ENCODE results near the gene WDFY4. TPM values are rescaled to one million over a fixed set of nuclear protein-coding genes. Genes with fewer than 3 reads are reported as not detected.

Gene WDFY4
- total and polyA plus RNA-seq, 2 donors (not counting 3 experiments of a cell fraction or from before 2014, with no cell fraction given) = 10.1 to 10.2 TPM

- Histone ChIP-seq H4K20me1 (replicated peaks; ENCODE audit: control insufficient read depth, extremely low read depth, insufficient read depth, low read length) (no peaks in the 10 kb centered on the region), H3K27ac (ENCODE audit: insufficient read depth, low read depth, low read length) (no peak overlapping the region), H3K79me2 (ENCODE audit: control insufficient read depth, insufficient read depth, low read length) (no peaks in the 10 kb centered on the region), H3K27me3 (ENCODE audit: control insufficient read depth in 2 of 2, insufficient read depth in 2 of 2, low read length in 2 of 2) (peaks cover 0 to 7% of the 10 kb centered on the region in 2 experiments), H3K4me1 (ENCODE audit: control insufficient read depth, extremely low read depth, insufficient read depth, low read length) (peaks cover 20% of the 10 kb centered on the region), H2AFZ (ENCODE audit: low read depth, low read length) (no peak overlapping the region), H3K9me1 (replicated peaks; ENCODE audit: control insufficient read depth, extremely low read depth, insufficient read depth, low read length) (no peaks in the 10 kb centered on the region), H3K4me2 (ENCODE audit: insufficient read depth, low read length) (no peak overlapping the region), H3K9ac (replicated peaks; ENCODE audit: extremely low read depth, insufficient read depth, low read length) (no peak overlapping the region), H3K36me3 (ENCODE audit: control insufficient read depth in 2 of 2, extremely low read depth in 1 of 2, insufficient read depth in 2 of 2, low read length in 2 of 2) (no peaks in the 10 kb centered on the region), H3K9me3 (replicated peaks; ENCODE audit: control insufficient read depth, insufficient read depth, low read length) (no peaks in the 10 kb centered on the region), H3K4me3 (replicated peaks in 1 of 3; ENCODE audit: insufficient read depth in 1 of 3, low read depth in 1 of 3, low read length in 3 of 3) (no peak overlapping the region)
- FAIRE-seq (peak; percentile 87), DNase-seq (ENCODE audit: low read depth, low spot score) (peak; percentile 61)
- ChIA-PET POLR2A (no interaction called here), CTCF (interaction anchor here (0.6 to 6.2 kb wide), 61 partner anchors 11 to 1617 kb away, joined by 3 to 445 read pairs (median 4); partner anchors contain the start of genes ARHGAP22, ERCC6 and VSTM4)
- intact Hi-C loops (cut with micrococcal nuclease) (loop anchor here (1.0 to 2.0 kb wide), 4 partner anchors 322 to 854 kb away; no protein-coding TSS in a partner anchor), dilution Hi-C loops (cut with MboI; ENCODE audit: extremely low pct_ligation_motif_present, low sequenced_read_pairs) (no loop called here)
- no TSS peak for BruUV-seq (replicated peaks)
- TF ChIP-seq POLR2AphosphoS5 (IDR thresholded peaks at IDR 0.05; ENCODE audit: insufficient read depth, low read depth, low read length) (no peak), CTCF (IDR thresholded peaks at IDR 0.05; ENCODE audit: extremely low read depth in 1 of 2, insufficient read depth in 1 of 2, low read depth in 1 of 2, low read length in 2 of 2) (peak; percentile 84), EZH2 (IDR thresholded peaks at IDR 0.05; ENCODE audit: borderline replicate concordance, low read depth, low read length, severe bottlenecking) (no peak)
Measured at GRCh38 chr10:48658243-48658974, 26.3 kb upstream of the WDFY4 start.

- H3K9me1 ChIP-seq (replicated peaks; ENCODE audit: control insufficient read depth, extremely low read depth, insufficient read depth, low read length) = no peaks in the 10 kb centered on the region
- H3K36me3 ChIP-seq (ENCODE audit: control insufficient read depth in 2 of 2, extremely low read depth in 1 of 2, insufficient read depth in 2 of 2, low read length in 2 of 2) = no peaks in the 10 kb centered on the region
- peaks cover 20% of the 10 kb centered on the region for H3K4me1 ChIP-seq (ENCODE audit: control insufficient read depth, extremely low read depth, insufficient read depth, low read length)
- no peak overlapping the region for H3K9ac ChIP-seq (replicated peaks; ENCODE audit: extremely low read depth, insufficient read depth, low read length)
- dilution Hi-C loops (cut with MboI; ENCODE audit: extremely low pct_ligation_motif_present, low sequenced_read_pairs) = no loop called here
- no peak overlapping the region for H3K4me2 ChIP-seq (ENCODE audit: insufficient read depth, low read length)
- H4K20me1 ChIP-seq (replicated peaks; ENCODE audit: control insufficient read depth, extremely low read depth, insufficient read depth, low read length) = no peaks in the 10 kb centered on the region
- peaks cover 3 to 7% of the 10 kb centered on the region in 2 experiments for H3K27me3 ChIP-seq (ENCODE audit: control insufficient read depth in 2 of 2, insufficient read depth in 2 of 2, low read length in 2 of 2)
- H3K79me2 ChIP-seq (ENCODE audit: control insufficient read depth, insufficient read depth, low read length) = no peaks in the 10 kb centered on the region
- no peak overlapping the region for H3K4me3 ChIP-seq (replicated peaks in 1 of 3; ENCODE audit: insufficient read depth in 1 of 3, low read depth in 1 of 3, low read length in 3 of 3)
- no peak for FAIRE-seq
- H3K27ac ChIP-seq (ENCODE audit: insufficient read depth, low read depth, low read length) = no peak overlapping the region
- H2AFZ ChIP-seq (ENCODE audit: low read depth, low read length) = no peak overlapping the region
- no peaks in the 10 kb centered on the region for H3K9me3 ChIP-seq (replicated peaks; ENCODE audit: control insufficient read depth, insufficient read depth, low read length)
- intact Hi-C loops (cut with micrococcal nuclease) = loop anchor here (1.0 to 2.0 kb wide), 4 partner anchors 322 to 854 kb away; no protein-coding TSS in a partner anchor
- CTCF ChIA-PET = interaction anchor here (0.6 to 6.2 kb wide), 41 partner anchors 12 to 1617 kb away, joined by 3 to 445 read pairs (median 5); partner anchors contain the start of genes ARHGAP22, ERCC6 and VSTM4
- no TSS peak for BruUV-seq (replicated peaks)
- no peak for DNase-seq (ENCODE audit: low read depth, low spot score)
- POLR2A ChIA-PET = no interaction called here
- TF ChIP-seq POLR2AphosphoS5 (IDR thresholded peaks at IDR 0.05; ENCODE audit: insufficient read depth, low read depth, low read length) = no peak
- TF ChIP-seq CTCF (IDR thresholded peaks at IDR 0.05; ENCODE audit: extremely low read depth in 1 of 2, insufficient read depth in 1 of 2, low read depth in 1 of 2, low read length in 2 of 2) = no peak
- TF ChIP-seq POLR2A (IDR thresholded peaks at IDR 0.05; ENCODE audit: low read depth, low read length) = no peak
- TF ChIP-seq EZH2 (IDR thresholded peaks at IDR 0.05; ENCODE audit: borderline replicate concordance, low read depth, low read length, severe bottlenecking) = no peak
- no peak for TF ChIP-seq GATA2 (IDR thresholded peaks at IDR 0.05; ENCODE audit: insufficient read depth, insufficient read length, low read depth, low read length)
- TF ChIP-seq JUN (IDR thresholded peaks at IDR 0.05; ENCODE audit: borderline replicate concordance, insufficient read depth, insufficient read length, low read depth) = no peak
- TF ChIP-seq FOS (IDR thresholded peaks at IDR 0.05; ENCODE audit: borderline replicate concordance, insufficient read depth, low read length) = no peak
- TF ChIP-seq MAX (IDR thresholded peaks at IDR 0.05; ENCODE audit: insufficient read depth, insufficient read length) = no peak
- no peak for TF ChIP-seq MYC (IDR thresholded peaks at IDR 0.05; ENCODE audit: low read depth, low read length)
Measured at GRCh38 chr10:48658975-48659269, 25.8 kb upstream of the WDFY4 start.
